ENCODE data around the gene KIF18B. TPM values are rescaled to one million over a fixed set of nuclear protein-coding genes. Genes with fewer than 3 reads are reported as not detected.

KIF18B gene
- total and polyA plus RNA-seq, 2 of the 8 experiments (the other 6 are each of a cell fraction or from before 2014, with no cell fraction given), result 39.0 to 59.4 TPM

- Histone ChIP-seq H4K20me1 (replicated peaks in 1 of 2; ENCODE audit: control insufficient read depth in 1 of 2, insufficient read depth in 2 of 2, low read length in 2 of 2) (no peaks in the 10 kb centered on the region), H3K4me2 (ENCODE audit: insufficient read depth in 1 of 2, low read depth in 2 of 2, low read length in 2 of 2) (no peak overlapping the region), H3K23ac (ENCODE audit: insufficient read length) (no peak overlapping the region), H4K8ac (ENCODE audit: extremely low read depth, insufficient read depth, low read length) (no peak overlapping the region; the same call in 1 of the 2 replicates), H3K23me2 (ENCODE audit: low read depth, low read length) (peaks cover 6% of the 10 kb centered on the region), H2BK15ac (ENCODE audit: low read length) (no peak overlapping the region), H2BK5ac (ENCODE audit: low read depth, low read length) (no peak overlapping the region), H3K18ac (ENCODE audit: extremely low read depth, low read length) (no peak overlapping the region), H3K27me3 (replicated peaks in 1 of 4; ENCODE audit: control insufficient read depth in 3 of 4, extremely low read depth in 1 of 4, insufficient read depth in 3 of 4, low read length in 3 of 4) (peaks cover 0 to 21% (median 15%) of the 10 kb centered on the region in 4 experiments; a peak in 6 of 7 replicates), H2AFZ (ENCODE audit: low read length) (no peak overlapping the region), H3K56ac (replicated peaks; ENCODE audit: insufficient read length, low read depth, low read length) (no peak overlapping the region), H2BK120ac (replicated peaks; ENCODE audit: low read depth, low read length) (no peak overlapping the region), H3K4me3 (ENCODE audit: extremely low read depth in 1 of 4, insufficient read depth in 2 of 4, low read depth in 3 of 4, low read length in 4 of 4) (no peak overlapping the region), H3K4ac (replicated peaks; ENCODE audit: insufficient read length, low read depth, low read length) (no peak overlapping the region), H3K79me1 (ENCODE audit: low read depth, low read length) (no peaks in the 10 kb centered on the region), H4K5ac (ENCODE audit: insufficient read length, low read depth, low read length) (no peak overlapping the region), H3K9ac (replicated peaks in 1 of 4; ENCODE audit: extremely low read depth in 1 of 4, low read depth in 3 of 4, low read length in 3 of 4) (no peak overlapping the region), H4K91ac (replicated peaks; ENCODE audit: insufficient read length, low read length) (no peak overlapping the region), H3K9me3 (ENCODE audit: insufficient read depth in 2 of 2, low read depth in 1 of 2, low read length in 1 of 2) (no peaks in the 10 kb centered on the region), H3K4me1 (replicated peaks in 1 of 4; ENCODE audit: control insufficient read depth in 3 of 4, insufficient read depth in 4 of 4, low read length in 3 of 4) (peaks cover 0 to 5% (median 5%) of the 10 kb centered on the region in 4 experiments; a peak in 5 of 7 replicates), H3K14ac (ENCODE audit: insufficient read length) (no peak overlapping the region), H2BK20ac (ENCODE audit: low read length) (no peak overlapping the region), H3K36me3 (ENCODE audit: control insufficient read depth in 2 of 4, insufficient read depth in 4 of 4, low read length in 3 of 4) (no peaks in the 10 kb centered on the region), H3K27ac (ENCODE audit: low read depth, low read length) (no peak overlapping the region), H2BK12ac (ENCODE audit: low read depth, low read length) (peak overlapping the region; percentile 84; the same call in 1 of the 2 replicates), H2AK5ac (ENCODE audit: low read depth, low read length) (no peak overlapping the region), H3K79me2 (ENCODE audit: control insufficient read depth in 1 of 2, insufficient read depth in 2 of 2, low read length in 2 of 2) (no peaks in the 10 kb centered on the region)
- no peak for FAIRE-seq
- CTCF ChIA-PET (ENCODE audit: partially characterized antibody), result interaction anchor here (0.7 to 8.4 kb wide), 6 partner anchors 8 to 107 kb away, joined by 4 to 83 read pairs (median 6); no protein-coding TSS in a partner anchor
- POLR2A ChIA-PET (ENCODE audit: partially characterized antibody), result interaction anchor here (1.2 kb wide), 1 partner anchor 10 kb away, joined by 4 read pairs; a partner anchor contains a TSS
- TF ChIP-seq CREB1 (IDR thresholded peaks at IDR 0.05), result no peak
- TF ChIP-seq RXRA (IDR thresholded peaks at IDR 0.05; ENCODE audit: insufficient read depth, low read depth, low read length), result no peak
- DNase-seq (ENCODE audit: low read depth in 1 of 2, low spot score in 2 of 2), result no peak
- WGBS, 2 experiments (ENCODE audit: extremely low coverage in 1 of 2, insufficient coverage in 1 of 2, insufficient read length in 1 of 2, insufficient replicate concordance in 2 of 2, low coverage in 1 of 2, low lambda C conversion rate in 2 of 2, missing lambda C conversion rate in 1 of 2), result 90% methylated on average over 4 of the region's 4 CpGs; no CpG with 5 or more reads in 1 of the 2 experiments
Observed at GRCh38 chr17:44914148-44914547, 33.4 kb downstream of the KIF18B start.
